NCI-H146 (cell line): ENCODE data around the gene LRRTM1.

Source experiments
- DNase-seq: peaks from one replicate; lab custom pipeline; 2025; lab: John Stamatoyannopoulos, UW

The LRRTM1 gene, protein sequence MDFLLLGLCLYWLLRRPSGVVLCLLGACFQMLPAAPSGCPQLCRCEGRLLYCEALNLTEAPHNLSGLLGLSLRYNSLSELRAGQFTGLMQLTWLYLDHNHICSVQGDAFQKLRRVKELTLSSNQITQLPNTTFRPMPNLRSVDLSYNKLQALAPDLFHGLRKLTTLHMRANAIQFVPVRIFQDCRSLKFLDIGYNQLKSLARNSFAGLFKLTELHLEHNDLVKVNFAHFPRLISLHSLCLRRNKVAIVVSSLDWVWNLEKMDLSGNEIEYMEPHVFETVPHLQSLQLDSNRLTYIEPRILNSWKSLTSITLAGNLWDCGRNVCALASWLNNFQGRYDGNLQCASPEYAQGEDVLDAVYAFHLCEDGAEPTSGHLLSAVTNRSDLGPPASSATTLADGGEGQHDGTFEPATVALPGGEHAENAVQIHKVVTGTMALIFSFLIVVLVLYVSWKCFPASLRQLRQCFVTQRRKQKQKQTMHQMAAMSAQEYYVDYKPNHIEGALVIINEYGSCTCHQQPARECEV

GRCh38 chr2:80303909-80304837 lies at the start of gene LRRTM1:
TSS of gene LRRTM1 (minus strand) at chr2:80304752. CDS start at chr2:80303819, 933 bp downstream.
- no peak for DNase-seq

- DNase-seq: no peak
These were observed 46.7 kb upstream of the LRRTM1 start for GRCh38 chr2:80351231-80351630.

- DNase-seq: no peak
These were observed 44.4 kb upstream of the LRRTM1 start for GRCh38 chr2:80348953-80349352.

DNA sequence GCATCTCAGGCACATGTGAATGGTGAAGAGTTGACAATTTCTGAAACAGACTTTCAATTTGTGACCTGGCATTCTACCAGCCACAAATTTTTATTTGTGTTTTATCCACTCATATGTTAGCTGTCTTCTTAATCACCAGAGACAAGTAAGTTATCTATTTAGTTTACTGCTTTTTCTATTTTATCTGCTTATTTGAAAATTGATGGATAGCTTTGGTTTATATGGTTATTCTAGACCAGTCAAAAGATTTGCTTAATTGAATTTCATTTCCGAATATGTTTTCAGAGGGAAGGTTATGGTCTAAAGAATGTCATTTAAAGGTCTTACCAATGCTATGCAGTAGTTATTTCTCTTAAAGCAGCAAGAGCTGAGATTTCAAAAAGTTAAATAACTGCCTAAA lies 43.5 kb upstream of the LRRTM1 start:
- no peak for DNase-seq

DNA sequence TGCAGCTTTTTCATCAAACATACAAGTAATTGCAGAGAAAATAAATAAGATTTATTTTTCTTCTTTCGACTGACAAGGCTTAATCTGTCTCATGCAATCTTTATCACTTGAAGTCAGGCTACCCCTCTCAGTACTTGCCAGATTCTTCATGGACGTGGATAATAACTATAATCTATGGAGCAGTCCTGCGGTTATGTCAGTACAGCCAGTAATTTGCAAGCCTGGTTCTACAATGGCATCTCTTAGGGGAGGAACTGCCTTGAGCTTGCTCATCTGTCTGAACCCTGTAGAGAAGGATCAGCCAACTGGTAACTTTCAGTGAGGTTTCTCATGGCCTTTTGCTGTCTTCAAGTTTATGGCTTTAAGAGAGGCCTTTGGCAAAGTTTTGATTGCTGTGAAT lies 35.5 kb upstream of the LRRTM1 start:
- no peak for DNase-seq

DNA sequence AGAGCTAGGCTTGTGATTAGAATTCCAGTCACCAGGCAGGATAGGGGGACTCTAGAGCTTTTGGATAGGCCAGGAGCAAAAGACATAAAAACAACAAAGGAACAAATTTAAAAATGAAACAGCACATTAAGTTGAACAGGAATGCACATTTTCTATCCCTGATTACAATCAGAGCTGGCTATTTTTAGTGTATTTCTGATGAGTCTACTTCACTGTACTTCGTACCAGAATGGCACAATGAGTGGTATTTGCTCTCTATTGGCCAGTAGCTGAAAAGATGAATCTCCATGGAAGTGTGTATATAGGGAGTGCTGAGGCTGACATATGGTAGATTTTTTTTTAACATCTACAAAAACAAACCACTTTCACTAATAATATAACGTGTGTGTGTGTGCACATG lies 34.2 kb upstream of the LRRTM1 start:
- no peak for DNase-seq

GRCh38 chr2:80335411-80335810 lies 30.9 kb upstream of the LRRTM1 start:
- no peak for DNase-seq

DNA sequence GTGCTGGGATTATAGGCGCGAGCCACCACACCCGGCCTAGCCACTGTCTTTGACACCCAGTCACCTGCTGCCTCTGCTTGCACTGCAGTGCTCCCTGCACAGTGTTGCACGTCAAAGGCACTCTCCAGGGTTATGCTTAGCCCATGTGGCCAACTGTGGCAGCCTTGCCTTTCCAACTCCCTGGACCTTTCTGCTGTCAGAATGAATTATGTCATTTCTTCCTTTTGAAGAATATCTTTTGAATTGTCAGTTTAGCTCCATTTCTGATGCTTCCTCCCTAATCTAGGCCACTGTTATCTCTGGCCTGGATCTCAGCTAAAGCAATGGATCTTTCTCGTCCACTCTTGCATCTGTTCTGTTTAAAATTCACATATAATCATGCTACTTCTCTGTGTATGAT lies 29.3 kb upstream of the LRRTM1 start:
- DNase-seq: no peak

DNA sequence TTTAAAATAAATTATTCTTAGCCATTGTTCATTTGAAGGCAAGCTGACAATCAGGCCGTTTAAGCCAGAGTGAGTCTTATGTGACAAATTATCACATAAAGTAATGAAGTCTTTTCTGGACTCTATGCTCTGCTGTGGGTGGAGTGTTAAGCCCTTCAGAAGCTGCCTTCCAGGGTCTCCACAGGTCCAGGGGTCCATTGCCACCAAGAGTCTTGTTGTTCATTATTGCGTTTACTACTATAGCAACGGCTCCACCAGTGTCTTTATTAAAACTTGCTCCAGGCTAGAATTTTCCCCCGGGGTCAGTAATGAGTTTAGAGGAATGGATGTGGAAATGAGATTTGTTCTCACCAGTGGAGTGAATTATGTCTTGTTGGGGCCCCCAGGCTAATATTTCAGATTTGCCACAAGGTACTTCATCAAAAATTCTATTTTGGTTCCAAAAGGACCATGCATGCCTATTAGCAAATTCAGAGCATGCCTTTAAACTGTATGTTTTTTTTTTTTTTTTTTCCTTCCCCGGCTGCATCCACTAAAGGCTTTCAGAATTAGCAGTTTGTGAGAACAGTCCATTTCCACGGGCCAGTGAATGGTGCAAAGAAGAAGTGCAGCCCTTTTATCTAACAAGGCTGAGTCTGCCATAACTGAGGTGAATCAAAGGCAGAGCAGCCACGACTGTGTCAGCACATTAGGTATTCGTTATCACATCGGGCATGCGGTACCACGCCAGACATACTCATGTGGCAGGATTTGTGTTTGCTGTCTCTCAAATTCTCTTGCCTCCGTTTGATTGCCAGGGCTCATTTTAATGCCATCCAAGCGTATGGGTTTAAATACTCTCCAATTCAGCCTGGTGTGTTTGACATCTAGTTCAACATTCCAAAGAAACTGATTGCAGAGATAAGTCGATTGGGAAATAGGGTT lies 26.2 kb upstream of the LRRTM1 start:
- no peak for DNase-seq

GRCh38 chr2:80329491-80329890 lies 24.9 kb upstream of the LRRTM1 start:
- no peak for DNase-seq

DNA sequence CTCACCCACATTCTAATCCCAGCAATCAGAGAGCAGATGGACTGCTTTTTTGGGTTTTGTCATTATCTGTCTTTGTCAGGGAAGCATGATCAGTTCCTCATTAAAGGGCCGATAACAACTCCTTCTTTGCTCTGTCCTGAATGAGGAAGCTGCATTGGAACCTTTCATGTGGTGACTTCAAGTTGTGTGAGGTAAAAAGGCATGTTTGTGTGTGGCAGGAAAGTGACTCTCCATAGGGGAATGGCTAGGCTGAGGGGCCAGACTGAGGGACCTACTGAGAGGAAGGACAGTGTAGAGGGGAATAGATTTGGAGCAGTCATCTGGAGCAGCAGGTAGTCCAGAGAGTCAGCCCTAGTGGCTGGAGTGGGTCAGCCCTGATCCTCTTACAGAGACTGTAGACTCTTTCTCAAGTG lies 23.6 kb upstream of the LRRTM1 start:
- DNase-seq: no peak

DNA sequence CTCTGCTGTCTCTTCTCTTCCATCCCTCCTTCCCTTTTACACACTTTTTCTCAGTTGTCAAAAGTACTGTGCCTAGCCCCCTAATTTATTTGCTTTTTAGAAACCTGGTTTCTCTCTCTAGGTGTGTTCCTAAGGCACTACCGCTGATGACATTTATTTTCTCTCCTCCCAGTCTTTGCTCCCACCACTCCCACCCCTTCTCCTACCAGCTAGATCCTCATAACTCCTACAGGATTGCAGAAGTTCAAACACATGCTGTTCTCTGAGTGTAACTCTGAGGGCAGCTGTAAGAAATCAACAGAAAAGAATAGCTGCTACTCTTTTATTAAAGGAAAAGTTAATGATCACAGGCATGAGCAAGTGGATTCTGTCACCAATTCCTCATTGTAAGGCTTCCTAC lies 22.3 kb upstream of the LRRTM1 start:
- no peak for DNase-seq

- no peak for DNase-seq
These were observed 21.7 kb upstream of the LRRTM1 start for GRCh38 chr2:80326214-80326613.

DNA sequence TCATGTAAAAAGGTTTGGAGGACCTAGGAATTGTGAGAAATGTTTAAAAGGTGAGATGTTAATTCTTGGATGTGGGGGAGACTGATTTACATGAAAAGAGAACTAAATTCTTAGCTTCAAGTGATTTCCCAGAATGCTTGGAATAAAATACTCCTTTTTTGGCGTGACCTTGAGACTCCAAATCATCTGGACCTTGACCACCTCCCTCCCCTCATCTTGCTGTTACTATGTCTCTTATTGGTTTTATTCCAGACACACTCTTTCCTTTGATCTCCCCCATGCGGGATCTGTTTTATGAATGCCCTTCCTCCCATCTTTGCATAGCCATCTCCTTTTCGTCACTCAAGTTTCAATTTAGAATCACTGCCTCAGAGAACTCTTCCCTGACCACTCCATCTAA lies 20.0 kb upstream of the LRRTM1 start:
- no peak for DNase-seq

GRCh38 chr2:80323610-80324009 lies 19.1 kb upstream of the LRRTM1 start:
- DNase-seq: no peak

DNA sequence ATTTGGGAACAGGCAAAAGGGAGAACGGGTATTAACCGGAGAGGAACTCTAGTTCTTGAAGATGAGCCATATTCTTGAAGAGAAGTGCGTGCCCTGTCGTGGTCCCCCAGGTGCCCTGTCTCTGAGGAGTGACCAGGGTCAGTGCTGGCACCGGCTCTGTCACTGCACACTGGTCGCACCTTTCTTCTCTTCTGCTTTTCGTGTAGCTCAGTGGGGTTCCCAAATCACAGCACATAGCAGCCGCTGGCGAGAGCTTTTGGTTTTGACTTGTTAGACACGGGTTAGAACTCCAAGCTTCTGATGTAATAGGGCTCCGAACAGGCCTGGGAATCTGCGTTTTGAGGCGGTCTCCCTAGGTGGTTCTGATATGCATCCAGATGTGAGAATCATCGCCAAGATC lies 18.4 kb upstream of the LRRTM1 start:
- DNase-seq: no peak

DNA sequence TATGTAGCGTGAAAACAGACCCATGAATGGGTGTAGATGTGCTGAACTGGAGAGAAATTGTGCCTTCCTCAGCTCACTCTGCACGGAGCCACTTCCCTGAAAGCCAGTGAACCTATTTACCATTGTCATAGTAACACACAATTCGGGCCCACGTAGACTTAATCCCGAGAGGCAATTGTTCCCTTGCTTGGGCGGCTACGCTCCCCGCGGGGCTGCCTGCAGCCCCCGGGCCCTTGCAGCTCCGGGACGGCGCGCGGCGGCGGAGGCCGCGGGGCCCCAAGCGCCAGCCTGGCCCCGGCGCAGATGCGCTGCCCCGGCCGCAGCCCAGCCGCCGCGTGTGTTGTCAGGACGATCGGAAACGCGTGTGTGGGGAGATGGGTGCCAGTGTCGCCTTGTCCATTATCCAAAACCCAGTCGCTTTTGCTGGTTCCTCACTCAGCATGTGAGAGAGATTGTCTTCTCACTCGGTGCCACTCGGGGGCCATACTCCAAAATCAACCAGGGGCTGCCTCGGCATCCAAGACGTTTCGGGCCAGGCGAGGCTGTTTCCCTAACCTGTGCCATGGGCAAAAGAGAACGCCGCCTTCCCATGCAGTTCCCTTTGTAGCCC lies 17.9 kb upstream of the LRRTM1 start:
- no peak for DNase-seq

- DNase-seq: no peak
These were observed 7.8 kb upstream of the LRRTM1 start for GRCh38 chr2:80312282-80312839.

GRCh38 chr2:80311304-80311703 lies 6.8 kb upstream of the LRRTM1 start:
- no peak for DNase-seq

DNA sequence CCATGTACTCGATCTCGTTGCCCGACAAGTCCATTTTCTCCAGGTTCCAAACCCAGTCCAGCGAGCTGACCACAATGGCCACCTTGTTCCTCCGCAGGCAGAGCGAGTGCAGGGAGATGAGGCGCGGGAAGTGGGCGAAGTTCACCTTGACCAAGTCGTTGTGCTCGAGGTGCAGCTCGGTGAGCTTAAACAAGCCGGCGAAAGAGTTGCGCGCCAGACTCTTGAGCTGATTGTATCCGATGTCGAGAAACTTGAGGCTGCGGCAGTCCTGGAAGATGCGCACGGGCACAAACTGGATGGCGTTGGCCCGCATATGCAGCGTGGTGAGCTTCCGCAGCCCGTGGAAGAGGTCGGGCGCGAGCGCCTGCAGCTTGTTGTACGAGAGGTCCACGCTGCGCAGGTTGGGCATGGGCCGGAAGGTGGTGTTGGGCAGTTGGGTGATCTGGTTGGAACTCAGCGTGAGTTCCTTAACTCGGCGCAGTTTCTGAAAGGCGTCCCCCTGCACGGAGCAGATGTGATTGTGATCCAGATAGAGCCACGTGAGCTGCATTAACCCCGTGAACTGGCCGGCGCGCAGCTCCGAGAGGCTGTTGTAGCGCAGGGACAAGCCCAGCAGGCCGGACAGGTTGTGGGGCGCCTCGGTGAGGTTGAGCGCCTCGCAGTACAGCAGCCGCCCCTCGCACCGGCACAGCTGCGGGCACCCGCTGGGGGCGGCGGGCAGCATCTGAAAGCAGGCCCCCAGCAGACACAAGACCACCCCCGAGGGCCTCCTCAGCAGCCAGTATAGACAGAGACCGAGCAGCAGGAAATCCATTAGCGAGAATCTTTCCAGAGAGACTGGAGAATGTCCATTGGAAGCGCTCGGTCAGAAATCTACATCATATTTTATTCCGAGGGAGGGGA lies 1.3 kb downstream of the LRRTM1 start:
- no peak for DNase-seq
